WTC11 (cell line): ENCODE measurements around the gene MTUS2. TPM values are rescaled to one million over a fixed set of nuclear protein-coding genes. Genes with fewer than 3 reads are reported as not detected.

Source experiments
- ATAC-seq: fragments of 200-7000 bp; cut with Tn5 transposase; 2 replicates; pipeline ENCODE4 v1.10.0; 2021; ENCODE audit warnings: mild to moderate bottlenecking, moderate library complexity
- CTCF ChIA-PET: fragments of 300-600 bp; sonication (Branson Sonifier 250); formaldehyde crosslinking; loops from one replicate; lab custom pipeline; 2021; ENCODE audit warnings: antibody characterized with exemption; lab: Charles Lee
- POLR2A ChIA-PET: fragments of 350-600 bp; sonication (Branson Sonifier 250); formaldehyde crosslinking; loops from one replicate; lab custom pipeline; 2021; ENCODE audit warnings: antibody characterized with exemption; lab: Charles Lee
- DNase-seq: peaks from one replicate; pipeline ENCODE4 v3.0.0; 2021; ENCODE audit warnings: low spot score
- H3K27ac Mint-ChIP-seq: 2 replicates; pipeline ENCODE4 v1.8.0; 2021; ENCODE audit warnings: mixed read lengths
- H3K27me3 Mint-ChIP-seq: 2 replicates; pipeline ENCODE4 v1.8.0; 2021; ENCODE audit warnings: low read depth, mild to moderate bottlenecking, moderate library complexity, mixed read lengths
- H3K36me3 Mint-ChIP-seq: 2 replicates; pipeline ENCODE4 v1.8.0; 2021; ENCODE audit warnings: mixed read lengths
- H3K4me1 Mint-ChIP-seq: 2 replicates; pipeline ENCODE4 v1.8.0; 2022; ENCODE audit warnings: mixed read lengths
- H3K4me3 Mint-ChIP-seq: 2 replicates; pipeline ENCODE4 v1.8.0; 2021; ENCODE audit warnings: mild to moderate bottlenecking, moderate library complexity, mixed read lengths
- H3K9me3 Mint-ChIP-seq: 2 replicates; pipeline ENCODE4 v1.8.0; 2021; ENCODE audit warnings: mixed read lengths
- AR ChIP-seq: fragments of 250-450 bp; sonication (Bioruptor Pico); IDR thresholded peaks from 2 replicates; pipeline ENCODE4 v1.9.0; 2021; ENCODE audit warnings: mild to moderate bottlenecking
- ATF1 ChIP-seq: sonication (generic); formaldehyde crosslinking; IDR thresholded peaks from 2 replicates; pipeline ENCODE4 v1.8.1; 2023; ENCODE audit warnings: mild to moderate bottlenecking, moderate library complexity, missing genetic modification reagents
- ELF4 ChIP-seq: sonication (generic); formaldehyde crosslinking; IDR thresholded peaks from 2 replicates; pipeline ENCODE4 v1.8.1; 2022; ENCODE audit warnings: low read depth, mild to moderate bottlenecking, moderate library complexity, missing genetic modification reagents
- GRHL2 ChIP-seq: fragments of 250-450 bp; sonication (Bioruptor Pico); IDR thresholded peaks from 2 replicates; pipeline ENCODE4 v1.8.0; 2022; ENCODE audit warnings: mild to moderate bottlenecking, moderate library complexity; ENCODE audit not compliant: insufficient replicate concordance, severe bottlenecking
- IRF2 ChIP-seq: sonication (generic); formaldehyde crosslinking; IDR thresholded peaks from 2 replicates; pipeline ENCODE4 v1.8.0; 2022; ENCODE audit warnings: low read depth, missing genetic modification reagents, borderline replicate concordance
- MAX ChIP-seq: sonication (generic); formaldehyde crosslinking; IDR thresholded peaks from 2 replicates; pipeline ENCODE4 v1.8.0; 2022; ENCODE audit warnings: mild to moderate bottlenecking, missing genetic modification reagents
- MXD4 ChIP-seq: fragments of 250-450 bp; sonication (Bioruptor Pico); IDR thresholded peaks from 2 replicates; pipeline ENCODE4 v1.8.0; 2021; ENCODE audit warnings: mild to moderate bottlenecking, moderate library complexity, borderline replicate concordance
- NR1H2 ChIP-seq: sonication (generic); formaldehyde crosslinking; IDR thresholded peaks from 2 replicates; pipeline ENCODE4 v1.9.0; 2021; ENCODE audit warnings: mild to moderate bottlenecking, moderate library complexity, missing genetic modification reagents
- RELA ChIP-seq: sonication (generic); formaldehyde crosslinking; IDR thresholded peaks from 2 replicates; pipeline ENCODE4 v1.8.1; 2022; ENCODE audit warnings: missing genetic modification reagents, mild to moderate bottlenecking, borderline replicate concordance
- SMAD4 ChIP-seq: sonication (generic); formaldehyde crosslinking; IDR thresholded peaks from 2 replicates; pipeline ENCODE4 v1.8.0; 2022; ENCODE audit warnings: mild to moderate bottlenecking, missing genetic modification reagents
- TEAD4 ChIP-seq: sonication (generic); formaldehyde crosslinking; IDR thresholded peaks from 2 replicates; pipeline ENCODE4 v1.8.0; 2022; ENCODE audit warnings: mild to moderate bottlenecking, missing genetic modification reagents
- ZNF317 ChIP-seq: sonication (generic); formaldehyde crosslinking; IDR thresholded peaks from 2 replicates; pipeline ENCODE4 v1.8.1; 2023; ENCODE audit warnings: low read depth, mild to moderate bottlenecking, moderate library complexity, missing genetic modification reagents, borderline replicate concordance
- ZNF416 ChIP-seq: fragments of 250-450 bp; sonication (Bioruptor Pico); IDR thresholded peaks from 2 replicates; pipeline ENCODE4 v1.9.0; 2021; ENCODE audit warnings: mild to moderate bottlenecking, inconsistent platforms
- ZNF423 ChIP-seq: fragments of 250-450 bp; sonication (Bioruptor Pico); IDR thresholded peaks from 2 replicates; pipeline ENCODE4 v2.1.2; 2022; ENCODE audit warnings: mild to moderate bottlenecking, moderate library complexity
- total RNA-seq: library from RNA; stranded (reverse); gene quantifications from 3 replicates; pipeline ENCODE4 v1.2.3, GENCODE V29; 2021
- TF ChIP-seq, protein P1 (sequence below): sonication (generic); formaldehyde crosslinking; IDR thresholded peaks from 2 replicates; pipeline ENCODE4 v1.8.0; 2023; ENCODE audit warnings: missing genetic modification reagents, mild to moderate bottlenecking, borderline replicate concordance
- TF ChIP-seq, protein P2 (sequence below): sonication (generic); formaldehyde crosslinking; IDR thresholded peaks from 2 replicates; pipeline ENCODE4 v1.8.0; 2022; ENCODE audit warnings: mild to moderate bottlenecking, missing genetic modification reagents
- TF ChIP-seq, protein P3 (sequence below): sonication (generic); formaldehyde crosslinking; IDR thresholded peaks from 2 replicates; pipeline ENCODE4 v1.8.1; 2022; ENCODE audit warnings: low read depth, missing genetic modification reagents, borderline replicate concordance

MTUS2 gene
- total RNA-seq, 1 experiment from 2014 or later: 0.22 TPM

DNA sequence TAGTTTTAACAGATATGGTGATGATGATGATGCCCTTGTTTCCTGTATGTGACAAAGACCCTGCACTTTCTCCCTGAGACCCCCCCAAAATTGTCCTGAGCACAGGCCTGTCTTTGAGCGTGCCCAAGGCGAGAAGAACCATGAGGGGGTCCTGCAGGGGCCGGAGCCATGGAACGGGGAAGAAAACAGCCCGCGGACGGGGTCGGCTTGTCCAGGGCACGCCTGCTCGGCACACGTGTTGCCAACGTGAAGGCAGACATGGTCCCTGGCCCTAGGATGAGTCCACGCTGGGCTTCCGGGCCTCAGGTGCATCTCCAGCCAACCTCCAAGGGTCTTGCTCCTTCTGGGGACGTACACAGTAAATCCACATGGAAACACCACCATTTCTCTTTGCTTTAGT lies 684.6 kb downstream of the MTUS2 start (continued):
- TF ChIP-seq, protein P1, sequence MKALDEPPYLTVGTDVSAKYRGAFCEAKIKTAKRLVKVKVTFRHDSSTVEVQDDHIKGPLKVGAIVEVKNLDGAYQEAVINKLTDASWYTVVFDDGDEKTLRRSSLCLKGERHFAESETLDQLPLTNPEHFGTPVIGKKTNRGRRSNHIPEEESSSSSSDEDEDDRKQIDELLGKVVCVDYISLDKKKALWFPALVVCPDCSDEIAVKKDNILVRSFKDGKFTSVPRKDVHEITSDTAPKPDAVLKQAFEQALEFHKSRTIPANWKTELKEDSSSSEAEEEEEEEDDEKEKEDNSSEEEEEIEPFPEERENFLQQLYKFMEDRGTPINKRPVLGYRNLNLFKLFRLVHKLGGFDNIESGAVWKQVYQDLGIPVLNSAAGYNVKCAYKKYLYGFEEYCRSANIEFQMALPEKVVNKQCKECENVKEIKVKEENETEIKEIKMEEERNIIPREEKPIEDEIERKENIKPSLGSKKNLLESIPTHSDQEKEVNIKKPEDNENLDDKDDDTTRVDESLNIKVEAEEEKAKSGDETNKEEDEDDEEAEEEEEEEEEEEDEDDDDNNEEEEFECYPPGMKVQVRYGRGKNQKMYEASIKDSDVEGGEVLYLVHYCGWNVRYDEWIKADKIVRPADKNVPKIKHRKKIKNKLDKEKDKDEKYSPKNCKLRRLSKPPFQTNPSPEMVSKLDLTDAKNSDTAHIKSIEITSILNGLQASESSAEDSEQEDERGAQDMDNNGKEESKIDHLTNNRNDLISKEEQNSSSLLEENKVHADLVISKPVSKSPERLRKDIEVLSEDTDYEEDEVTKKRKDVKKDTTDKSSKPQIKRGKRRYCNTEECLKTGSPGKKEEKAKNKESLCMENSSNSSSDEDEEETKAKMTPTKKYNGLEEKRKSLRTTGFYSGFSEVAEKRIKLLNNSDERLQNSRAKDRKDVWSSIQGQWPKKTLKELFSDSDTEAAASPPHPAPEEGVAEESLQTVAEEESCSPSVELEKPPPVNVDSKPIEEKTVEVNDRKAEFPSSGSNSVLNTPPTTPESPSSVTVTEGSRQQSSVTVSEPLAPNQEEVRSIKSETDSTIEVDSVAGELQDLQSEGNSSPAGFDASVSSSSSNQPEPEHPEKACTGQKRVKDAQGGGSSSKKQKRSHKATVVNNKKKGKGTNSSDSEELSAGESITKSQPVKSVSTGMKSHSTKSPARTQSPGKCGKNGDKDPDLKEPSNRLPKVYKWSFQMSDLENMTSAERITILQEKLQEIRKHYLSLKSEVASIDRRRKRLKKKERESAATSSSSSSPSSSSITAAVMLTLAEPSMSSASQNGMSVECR (CRISPR knock-in tag): no peak
- TF ChIP-seq IRF2 (CRISPR knock-in tag) (no peak), NR1H2 (CRISPR knock-in tag) (no peak), MXD4 (CRISPR knock-in tag) (no peak), ZNF423 (CRISPR knock-in tag) (no peak)

DNA sequence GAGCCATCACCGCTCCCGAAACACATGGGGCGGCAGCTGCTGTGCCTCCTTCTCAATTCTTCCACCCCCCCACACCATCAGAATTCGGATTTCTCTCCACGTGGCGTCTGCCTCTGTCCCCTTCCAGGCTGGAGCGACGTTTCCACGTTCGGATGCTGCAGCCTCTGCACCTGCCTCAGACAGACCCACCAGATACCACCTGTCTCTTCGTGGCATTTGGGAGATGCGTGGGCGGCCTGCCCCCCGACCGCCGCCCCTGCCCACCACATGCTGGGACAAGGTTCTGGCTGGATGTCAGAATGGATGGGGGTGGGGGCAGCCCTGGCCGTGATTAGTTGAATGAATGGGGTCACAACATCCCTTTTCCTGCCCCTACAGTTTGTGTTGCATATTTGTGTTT lies 685.4 kb downstream of the MTUS2 start:
- Mint-ChIP-seq H3K27me3 (peaks cover 4% of the 10 kb centered on the region; the same call in 1 of the 2 replicates), H3K4me3 (no peak overlapping the region), H3K27ac (no peak overlapping the region), H3K9me3 (no peaks in the 10 kb centered on the region), H3K36me3 (no peaks in the 10 kb centered on the region), H3K4me1 (peaks cover 14% of the 10 kb centered on the region; the same call in 1 of the 2 replicates)
- ChIA-PET CTCF (interaction anchor here (1.5 kb wide), 1 partner anchor 203 kb away, joined by 6 read pairs; no protein-coding TSS in a partner anchor), POLR2A (no interaction called here)
- TF ChIP-seq, protein P2, sequence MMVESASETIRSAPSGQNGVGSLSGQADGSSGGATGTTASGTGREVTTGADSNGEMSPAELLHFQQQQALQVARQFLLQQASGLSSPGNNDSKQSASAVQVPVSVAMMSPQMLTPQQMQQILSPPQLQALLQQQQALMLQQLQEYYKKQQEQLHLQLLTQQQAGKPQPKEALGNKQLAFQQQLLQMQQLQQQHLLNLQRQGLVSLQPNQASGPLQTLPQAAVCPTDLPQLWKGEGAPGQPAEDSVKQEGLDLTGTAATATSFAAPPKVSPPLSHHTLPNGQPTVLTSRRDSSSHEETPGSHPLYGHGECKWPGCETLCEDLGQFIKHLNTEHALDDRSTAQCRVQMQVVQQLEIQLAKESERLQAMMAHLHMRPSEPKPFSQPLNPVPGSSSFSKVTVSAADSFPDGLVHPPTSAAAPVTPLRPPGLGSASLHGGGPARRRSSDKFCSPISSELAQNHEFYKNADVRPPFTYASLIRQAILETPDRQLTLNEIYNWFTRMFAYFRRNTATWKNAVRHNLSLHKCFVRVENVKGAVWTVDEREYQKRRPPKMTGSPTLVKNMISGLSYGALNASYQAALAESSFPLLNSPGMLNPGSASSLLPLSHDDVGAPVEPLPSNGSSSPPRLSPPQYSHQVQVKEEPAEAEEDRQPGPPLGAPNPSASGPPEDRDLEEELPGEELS (CRISPR knock-in tag): no peak
- TF ChIP-seq RELA (CRISPR knock-in tag): no peak
- no peak for TF ChIP-seq ZNF416
- no peak for TF ChIP-seq ELF4 (CRISPR knock-in tag)
- TF ChIP-seq ZNF317 (CRISPR knock-in tag): no peak
- no peak for TF ChIP-seq MAX (CRISPR knock-in tag)
- no peak for TF ChIP-seq TEAD4 (CRISPR knock-in tag)
- TF ChIP-seq ATF1 (CRISPR knock-in tag): no peak
- TF ChIP-seq, protein P3, sequence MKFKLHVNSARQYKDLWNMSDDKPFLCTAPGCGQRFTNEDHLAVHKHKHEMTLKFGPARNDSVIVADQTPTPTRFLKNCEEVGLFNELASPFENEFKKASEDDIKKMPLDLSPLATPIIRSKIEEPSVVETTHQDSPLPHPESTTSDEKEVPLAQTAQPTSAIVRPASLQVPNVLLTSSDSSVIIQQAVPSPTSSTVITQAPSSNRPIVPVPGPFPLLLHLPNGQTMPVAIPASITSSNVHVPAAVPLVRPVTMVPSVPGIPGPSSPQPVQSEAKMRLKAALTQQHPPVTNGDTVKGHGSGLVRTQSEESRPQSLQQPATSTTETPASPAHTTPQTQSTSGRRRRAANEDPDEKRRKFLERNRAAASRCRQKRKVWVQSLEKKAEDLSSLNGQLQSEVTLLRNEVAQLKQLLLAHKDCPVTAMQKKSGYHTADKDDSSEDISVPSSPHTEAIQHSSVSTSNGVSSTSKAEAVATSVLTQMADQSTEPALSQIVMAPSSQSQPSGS (CRISPR knock-in tag): no peak
- TF ChIP-seq GRHL2 (CRISPR knock-in tag): no peak
- DNase-seq (no peak), ATAC-seq (no peak)

GRCh38 chr13:29505950-29506349 lies 685.8 kb downstream of the MTUS2 start:
- peaks cover 14% of the 10 kb centered on the region; the same call in 1 of the 2 replicates for H3K4me1 Mint-ChIP-seq
- TF ChIP-seq ATF1 (CRISPR knock-in tag) (no peak), AR (CRISPR knock-in tag) (no peak), SMAD4 (no peak)
- H3K36me3 Mint-ChIP-seq: no peaks in the 10 kb centered on the region
- H3K27ac Mint-ChIP-seq: no peak overlapping the region
- POLR2A ChIA-PET: no interaction called here
- DNase-seq (no peak), ATAC-seq (no peak)
- H3K4me3 Mint-ChIP-seq: no peak overlapping the region
- H3K27me3 Mint-ChIP-seq: peaks cover 4% of the 10 kb centered on the region; the same call in 1 of the 2 replicates
- CTCF ChIA-PET: interaction anchor here (1.5 kb wide), 1 partner anchor 202 kb away, joined by 6 read pairs; no protein-coding TSS in a partner anchor
- no peaks in the 10 kb centered on the region for H3K9me3 Mint-ChIP-seq
